Lower lobe of right lung (tissue), 2 donors: Measurements from ENCODE around the gene FNTB. TPM values are rescaled to one million over a fixed set of nuclear protein-coding genes. Genes with fewer than 3 reads are reported as not detected.

ENCODE experiments used
- ATAC-seq, 2 donors: fragments of 200-7000 bp; cut with Tn5 transposase; one replicate each; pipeline ENCODE4 v1.9.1; 2020 to 2022; ENCODE audit warnings: mild to moderate bottlenecking in 2 of 2, moderate library complexity in 2 of 2
- DNase-seq: peaks from one replicate; pipeline ENCODE4 v3.0.0-alpha.2; 2020
- H3K27ac ChIP-seq: fragments of 200-600 bp; one replicate; pipeline ENCODE4 v1.8.0; 2022
- H3K27me3 ChIP-seq: fragments of 200-600 bp; one replicate; pipeline ENCODE4 v1.8.0; 2022; ENCODE audit warnings: low read depth
- H3K36me3 ChIP-seq: fragments of 200-600 bp; one replicate; pipeline ENCODE4 v1.8.0; 2022; ENCODE audit warnings: mild to moderate bottlenecking
- H3K4me1 ChIP-seq: fragments of 200-600 bp; one replicate; pipeline ENCODE4 v1.8.0; 2022
- H3K4me3 ChIP-seq: fragments of 200-600 bp; one replicate; pipeline ENCODE4 v1.8.0; 2022; ENCODE audit warnings: mild to moderate bottlenecking
- H3K9me3 ChIP-seq: fragments of 200-600 bp; one replicate; pipeline ENCODE4 v1.8.0; 2022
- intact Hi-C: fragments of 100-400 bp; cut with DNase I; formaldehyde crosslinking; loops from one replicate; pipeline ENCODE4 v1.11.0; 2022
- total RNA-seq: library from RNA; stranded (reverse); fragmentation: NEBNext Ultra II Directional; extraction: Animal tissue kit (Norgen Biotek cat#: 25700); gene quantifications from one replicate; pipeline ENCODE4 v1.2.1, GENCODE V29; 2021
- TF ChIP-seq, protein P1 (sequence below): fragments of 200-600 bp; IDR thresholded peaks from one replicate; pipeline ENCODE4 v1.8.0; 2022; ENCODE audit warnings: antibody characterized with exemption, mild to moderate bottlenecking
- donor health status: DM: no; HTN: yes; CAD: no; lungs with severe emphysema.

The FNTB gene
- total RNA-seq, 1 donor from 2014 or later: 14.0 TPM

DNA sequence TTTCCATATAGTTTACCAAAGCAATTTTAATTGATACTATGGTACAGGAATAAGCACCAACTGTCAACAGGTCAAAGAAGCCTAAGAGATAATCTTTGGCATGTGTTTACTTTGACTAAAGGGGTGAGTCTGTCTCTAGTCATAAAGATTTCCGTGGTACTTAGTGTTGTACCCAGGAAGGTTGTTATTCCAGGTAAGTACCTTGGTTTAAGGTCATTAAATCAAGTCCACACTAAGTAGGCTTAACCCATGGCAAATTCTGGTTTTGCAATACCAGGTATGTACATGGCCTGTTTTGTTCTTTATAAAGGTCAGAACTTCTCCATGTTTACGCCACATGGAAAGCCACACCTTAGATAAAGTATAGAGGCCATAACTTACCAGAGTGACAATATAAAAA, 105.7 kb downstream of the FNTB start:
- Histone ChIP-seq H3K36me3 (peaks cover 76% of the 10 kb centered on the region), H3K4me1 (peaks cover 25% of the 10 kb centered on the region), H3K27me3 (no peaks in the 10 kb centered on the region), H3K4me3 (no peak overlapping the region), H3K9me3 (no peaks in the 10 kb centered on the region), H3K27ac (no peak overlapping the region)
- DNase-seq (no peak), ATAC-seq (no peak)
- intact Hi-C loops: no loop called here
- TF ChIP-seq, protein P1, sequence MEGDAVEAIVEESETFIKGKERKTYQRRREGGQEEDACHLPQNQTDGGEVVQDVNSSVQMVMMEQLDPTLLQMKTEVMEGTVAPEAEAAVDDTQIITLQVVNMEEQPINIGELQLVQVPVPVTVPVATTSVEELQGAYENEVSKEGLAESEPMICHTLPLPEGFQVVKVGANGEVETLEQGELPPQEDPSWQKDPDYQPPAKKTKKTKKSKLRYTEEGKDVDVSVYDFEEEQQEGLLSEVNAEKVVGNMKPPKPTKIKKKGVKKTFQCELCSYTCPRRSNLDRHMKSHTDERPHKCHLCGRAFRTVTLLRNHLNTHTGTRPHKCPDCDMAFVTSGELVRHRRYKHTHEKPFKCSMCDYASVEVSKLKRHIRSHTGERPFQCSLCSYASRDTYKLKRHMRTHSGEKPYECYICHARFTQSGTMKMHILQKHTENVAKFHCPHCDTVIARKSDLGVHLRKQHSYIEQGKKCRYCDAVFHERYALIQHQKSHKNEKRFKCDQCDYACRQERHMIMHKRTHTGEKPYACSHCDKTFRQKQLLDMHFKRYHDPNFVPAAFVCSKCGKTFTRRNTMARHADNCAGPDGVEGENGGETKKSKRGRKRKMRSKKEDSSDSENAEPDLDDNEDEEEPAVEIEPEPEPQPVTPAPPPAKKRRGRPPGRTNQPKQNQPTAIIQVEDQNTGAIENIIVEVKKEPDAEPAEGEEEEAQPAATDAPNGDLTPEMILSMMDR: no peak

DNA sequence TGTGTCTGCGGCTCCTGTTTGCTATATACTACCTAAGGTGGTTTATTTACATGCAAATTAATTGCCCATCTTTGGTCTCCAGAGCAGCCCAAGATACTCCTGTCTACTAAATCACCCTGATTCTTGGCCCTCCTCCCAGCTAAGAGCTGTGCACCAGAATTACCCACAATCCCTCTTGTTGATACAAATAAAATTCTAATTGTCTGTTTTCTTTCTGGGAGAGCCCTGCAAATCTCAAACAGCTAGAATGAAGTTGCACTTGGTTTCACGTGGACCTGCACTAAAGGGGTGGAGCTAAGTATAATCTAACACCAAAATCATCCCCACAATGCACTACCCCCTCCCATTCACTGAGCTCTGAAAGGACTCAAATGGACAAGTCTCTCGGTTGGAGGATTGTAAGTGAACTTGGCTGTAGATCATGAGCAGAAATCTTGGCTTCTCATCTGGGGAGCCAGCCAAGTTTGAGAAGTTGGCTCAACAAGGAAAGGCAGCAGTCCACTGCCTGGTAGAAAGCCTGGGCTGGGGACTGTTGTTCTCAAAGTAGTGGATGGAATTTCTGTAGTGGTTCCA, 109.0 kb downstream of the FNTB start:
- H3K27ac ChIP-seq: no peak overlapping the region
- H3K36me3 ChIP-seq: peaks cover 43% of the 10 kb centered on the region
- no peaks in the 10 kb centered on the region for H3K9me3 ChIP-seq
- H3K27me3 ChIP-seq: no peaks in the 10 kb centered on the region
- TF ChIP-seq, protein P1: no peak
- no peak for DNase-seq
- H3K4me1 ChIP-seq: peaks cover 58% of the 10 kb centered on the region
- intact Hi-C loops: no loop called here
- ATAC-seq: peak; percentile 44 to 63
- H3K4me3 ChIP-seq: no peak overlapping the region

- ATAC-seq (no peak), DNase-seq (no peak)
- peaks cover 64% of the 10 kb centered on the region for H3K4me1 ChIP-seq
- H3K36me3 ChIP-seq: peaks cover 36% of the 10 kb centered on the region
- H3K9me3 ChIP-seq: no peaks in the 10 kb centered on the region
- H3K27me3 ChIP-seq: no peaks in the 10 kb centered on the region
- TF ChIP-seq, protein P1: no peak
- no peak overlapping the region for H3K4me3 ChIP-seq
- peak overlapping the region; percentile 37 for H3K27ac ChIP-seq
- intact Hi-C loops: no loop called here
These were observed 109.8 kb downstream of the FNTB start for GRCh38 chr14:65096323-65097089.

- peaks cover 70% of the 10 kb centered on the region for H3K4me1 ChIP-seq
- intact Hi-C loops: no loop called here
- peaks cover 15% of the 10 kb centered on the region for H3K36me3 ChIP-seq
- DNase-seq (no peak), ATAC-seq (no peak)
- H3K27me3 ChIP-seq: no peaks in the 10 kb centered on the region
- H3K4me3 ChIP-seq: peak overlapping the region; percentile 35
- no peaks in the 10 kb centered on the region for H3K9me3 ChIP-seq
- peak overlapping the region; percentile 56 for H3K27ac ChIP-seq
- TF ChIP-seq, protein P1: no peak
These were observed 111.9 kb downstream of the FNTB start for GRCh38 chr14:65098586-65098985.

- Histone ChIP-seq H3K27me3 (no peaks in the 10 kb centered on the region), H3K4me3 (peak overlapping the region; percentile 70), H3K36me3 (no peaks in the 10 kb centered on the region), H3K27ac (peak overlapping the region; percentile 93), H3K9me3 (no peaks in the 10 kb centered on the region), H3K4me1 (peaks cover 59% of the 10 kb centered on the region)
- TF ChIP-seq, protein P1: no peak
- intact Hi-C loops: no loop called here
- ATAC-seq: no peak
- DNase-seq: no peak
These were observed 114.3 kb downstream of the FNTB start for GRCh38 chr14:65100922-65101541.
